Esophagus muscularis mucosa (tissue), 3 donors: ENCODE data around the gene ACTA1.
"Not testable (repeated sequence)": the region's sequence is repeated elsewhere in the genome, so short reads cannot be mapped to it uniquely, and the experiment has no call there.

Experiments used
- POLR2A ChIP-seq: fragments of 450-650 bp; IDR thresholded peaks from one replicate; pipeline ENCODE4 v1.6.1; 2017; ENCODE audit warnings: antibody characterized with exemption, moderate library complexity, mild to moderate bottlenecking, low read depth
- POLR2AphosphoS5 ChIP-seq, 2 donors: sonication (generic); formaldehyde crosslinking; IDR thresholded peaks; one replicate each; pipeline ENCODE4 v1.6.1; 2017; ENCODE audit warnings: antibody characterized with exemption in 2 of 2
- TF ChIP-seq, protein P1 (sequence below), 3 experiments: fragments of 200-600 bp in 2 of 3; fragments of 450-650 bp in 1 of 3; sonication (generic) in 2 of 3; IDR thresholded peaks; one replicate each; pipeline ENCODE4 v1.5.1; 2017 to 2019; ENCODE audit warnings: antibody characterized with exemption in 3 of 3, mild to moderate bottlenecking in 2 of 3, moderate library complexity in 1 of 3

DNA sequence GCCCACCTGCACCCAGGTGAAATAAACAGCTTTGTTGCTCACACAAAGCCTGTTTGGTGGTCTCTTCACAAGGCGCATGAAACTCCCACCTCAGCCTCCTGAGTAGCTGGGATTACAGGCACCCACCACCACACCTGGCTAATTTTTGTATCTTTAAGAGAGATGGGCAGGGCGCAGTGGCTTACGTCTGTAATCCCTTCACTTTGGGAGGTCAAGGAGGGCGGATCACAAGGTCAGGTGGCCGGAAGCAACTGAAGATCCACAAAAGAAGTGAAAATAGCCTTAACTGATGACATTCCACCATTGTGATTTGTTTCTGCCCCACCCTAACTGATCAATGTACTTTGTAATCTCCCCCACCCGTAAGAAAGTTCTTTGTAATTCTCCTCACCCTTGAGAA is 15.3 kb downstream of the ACTA1 start:
- not testable (repeated sequence) for TF ChIP-seq POLR2A; POLR2AphosphoS5 (IDR thresholded peaks at IDR 0.05)
- TF ChIP-seq, protein P1, sequence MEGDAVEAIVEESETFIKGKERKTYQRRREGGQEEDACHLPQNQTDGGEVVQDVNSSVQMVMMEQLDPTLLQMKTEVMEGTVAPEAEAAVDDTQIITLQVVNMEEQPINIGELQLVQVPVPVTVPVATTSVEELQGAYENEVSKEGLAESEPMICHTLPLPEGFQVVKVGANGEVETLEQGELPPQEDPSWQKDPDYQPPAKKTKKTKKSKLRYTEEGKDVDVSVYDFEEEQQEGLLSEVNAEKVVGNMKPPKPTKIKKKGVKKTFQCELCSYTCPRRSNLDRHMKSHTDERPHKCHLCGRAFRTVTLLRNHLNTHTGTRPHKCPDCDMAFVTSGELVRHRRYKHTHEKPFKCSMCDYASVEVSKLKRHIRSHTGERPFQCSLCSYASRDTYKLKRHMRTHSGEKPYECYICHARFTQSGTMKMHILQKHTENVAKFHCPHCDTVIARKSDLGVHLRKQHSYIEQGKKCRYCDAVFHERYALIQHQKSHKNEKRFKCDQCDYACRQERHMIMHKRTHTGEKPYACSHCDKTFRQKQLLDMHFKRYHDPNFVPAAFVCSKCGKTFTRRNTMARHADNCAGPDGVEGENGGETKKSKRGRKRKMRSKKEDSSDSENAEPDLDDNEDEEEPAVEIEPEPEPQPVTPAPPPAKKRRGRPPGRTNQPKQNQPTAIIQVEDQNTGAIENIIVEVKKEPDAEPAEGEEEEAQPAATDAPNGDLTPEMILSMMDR (IDR thresholded peaks at IDR 0.05): not testable (repeated sequence)
